ENCODE data around the gene WDR11.

Gene WDR11

DNA sequence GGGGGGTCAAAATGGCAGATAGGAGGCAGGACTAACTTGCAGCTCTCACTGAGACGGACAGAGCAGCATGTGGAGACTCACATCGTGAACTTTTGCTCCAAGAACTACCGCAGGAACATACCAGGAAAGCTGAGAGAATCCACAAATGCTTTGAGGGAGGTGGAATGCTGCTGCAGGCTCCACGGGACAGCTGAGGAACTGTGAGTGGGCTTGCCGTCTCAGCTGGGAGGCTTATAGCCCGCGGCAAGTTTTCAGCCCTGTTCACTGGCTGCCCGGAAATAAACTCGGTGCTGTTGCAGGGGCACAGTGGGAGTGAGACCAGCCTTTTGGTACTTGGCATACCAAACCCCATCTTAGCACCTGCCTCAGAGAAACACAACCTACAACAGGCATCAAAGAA lies 19.1 kb upstream of the WDR11 start:
- Histone ChIP-seq H3K9ac (ENCODE audit: insufficient read length, low read depth) (no peak overlapping the region), H3K27me3 (ENCODE audit: insufficient read depth, insufficient read length) (no peaks in the 10 kb centered on the region), H3K4me3 (ENCODE audit: insufficient read length, low read depth) (no peak overlapping the region), H3K36me3 (ENCODE audit: insufficient read depth, insufficient read length, low read length) (no peaks in the 10 kb centered on the region), H3K9me3 (ENCODE audit: insufficient read depth, low read length) (no peaks in the 10 kb centered on the region), H3K4me1 (ENCODE audit: insufficient read depth, insufficient read length) (no peaks in the 10 kb centered on the region)
- no peak for DNase-seq (ENCODE audit: low read depth, low spot score)
- no peak for TF ChIP-seq YY1 (IDR thresholded peaks at IDR 0.05; ENCODE audit: insufficient read depth, insufficient read length)
- no peak for TF ChIP-seq SUZ12 (IDR thresholded peaks at IDR 0.05; ENCODE audit: extremely low read depth, insufficient read depth, insufficient read length)
- no peak for TF ChIP-seq ZNF274 (IDR thresholded peaks at IDR 0.05; ENCODE audit: low read depth, low read length)

DNA sequence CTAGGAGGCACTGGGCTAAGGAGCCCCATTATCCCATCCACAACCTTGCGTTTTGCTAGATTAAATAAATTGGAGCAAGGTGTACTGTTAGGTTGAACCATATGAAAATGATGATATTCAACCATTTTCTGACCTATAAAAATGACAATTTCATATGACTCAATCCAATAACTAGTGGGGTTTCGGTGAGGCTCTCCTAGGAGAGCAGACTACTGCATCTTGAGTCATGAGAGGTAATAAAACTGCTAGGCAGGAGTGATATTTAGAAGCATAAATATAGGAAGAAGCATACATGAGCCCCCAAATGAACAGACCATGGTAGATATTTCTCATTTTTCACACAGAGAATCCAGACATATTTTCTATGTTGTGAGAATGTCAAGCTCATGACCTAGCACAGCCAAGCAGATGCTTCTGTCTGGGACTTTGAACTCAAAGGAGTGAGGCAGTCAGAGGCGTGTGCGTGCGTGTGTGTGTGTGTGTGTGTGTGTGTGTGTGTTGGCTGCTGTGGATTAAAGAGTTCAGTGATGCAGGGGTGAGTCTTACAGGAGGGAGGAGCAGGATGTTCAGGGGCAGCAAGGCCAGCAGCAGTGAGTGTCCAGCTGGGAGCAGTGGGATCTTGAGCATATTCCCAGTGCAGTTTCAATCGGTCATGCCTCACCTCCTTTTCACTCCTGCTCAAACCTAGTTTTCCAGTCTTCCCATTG lies 17.8 kb upstream of the WDR11 start:
- Histone ChIP-seq H3K4me1 (ENCODE audit: insufficient read depth, insufficient read length) (no peaks in the 10 kb centered on the region), H3K36me3 (ENCODE audit: insufficient read depth, insufficient read length, low read length) (no peaks in the 10 kb centered on the region), H3K9ac (ENCODE audit: insufficient read length, low read depth) (no peak overlapping the region), H3K4me3 (ENCODE audit: insufficient read length, low read depth) (no peak overlapping the region), H3K27me3 (ENCODE audit: insufficient read depth, insufficient read length) (no peaks in the 10 kb centered on the region), H3K9me3 (ENCODE audit: insufficient read depth, low read length) (no peaks in the 10 kb centered on the region)
- TF ChIP-seq YY1 (IDR thresholded peaks at IDR 0.05; ENCODE audit: insufficient read depth, insufficient read length) (no peak), ZNF274 (IDR thresholded peaks at IDR 0.05; ENCODE audit: low read depth, low read length) (no peak), SUZ12 (IDR thresholded peaks at IDR 0.05; ENCODE audit: extremely low read depth, insufficient read depth, insufficient read length) (no peak)
- DNase-seq (ENCODE audit: low read depth, low spot score) = no peak

DNA sequence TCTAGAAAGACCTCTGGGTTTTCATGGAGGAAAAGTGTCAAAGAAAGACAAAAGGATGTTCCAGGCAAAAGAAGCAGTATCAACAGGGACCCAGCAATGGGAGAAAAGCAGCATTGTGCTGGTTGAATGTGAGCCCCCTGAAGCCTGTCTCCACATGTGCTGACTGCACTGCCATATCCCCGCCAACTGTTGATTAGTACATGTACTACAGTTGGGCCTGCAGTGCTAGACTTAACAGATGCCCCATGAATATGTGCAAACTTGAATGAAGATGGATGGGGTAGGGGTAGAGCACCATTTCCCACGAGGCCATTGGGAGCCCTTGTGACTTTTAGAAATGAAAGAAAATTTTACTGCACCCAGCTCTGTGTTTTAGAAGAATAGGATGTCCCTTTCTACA lies 15.6 kb upstream of the WDR11 start:
- Histone ChIP-seq H3K9ac (ENCODE audit: insufficient read length, low read depth) (no peak overlapping the region), H3K4me3 (ENCODE audit: insufficient read length, low read depth) (no peak overlapping the region), H3K36me3 (ENCODE audit: insufficient read depth, insufficient read length, low read length) (no peaks in the 10 kb centered on the region), H3K4me1 (ENCODE audit: insufficient read depth, insufficient read length) (no peaks in the 10 kb centered on the region), H3K27me3 (ENCODE audit: insufficient read depth, insufficient read length) (no peaks in the 10 kb centered on the region), H3K9me3 (ENCODE audit: insufficient read depth, low read length) (no peaks in the 10 kb centered on the region)
- DNase-seq (ENCODE audit: low read depth, low spot score) = no peak
- no peak for TF ChIP-seq ZNF274 (IDR thresholded peaks at IDR 0.05; ENCODE audit: low read depth, low read length)
- no peak for TF ChIP-seq YY1 (IDR thresholded peaks at IDR 0.05; ENCODE audit: insufficient read depth, insufficient read length)
- TF ChIP-seq SUZ12 (IDR thresholded peaks at IDR 0.05; ENCODE audit: extremely low read depth, insufficient read depth, insufficient read length) = no peak

DNA sequence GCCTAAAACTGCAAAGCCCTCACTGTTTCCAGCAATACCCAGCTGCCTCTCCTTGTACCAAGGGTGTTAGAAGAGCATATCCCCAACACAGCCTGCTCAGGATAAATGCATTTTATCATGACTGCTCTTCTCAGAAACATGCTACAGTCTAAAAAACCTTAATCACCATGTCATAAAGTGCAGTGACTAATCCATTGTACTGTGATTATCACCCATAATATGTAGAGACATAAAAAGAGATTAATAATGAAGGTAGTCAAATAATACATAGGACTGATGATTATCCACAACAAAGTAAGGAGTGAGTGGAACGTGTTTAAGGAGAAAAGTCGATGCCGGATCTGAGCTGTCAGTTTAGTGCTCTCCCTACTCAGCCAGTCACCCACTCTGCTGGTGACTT lies 12.2 kb upstream of the WDR11 start:
- H3K36me3 ChIP-seq (ENCODE audit: insufficient read depth, insufficient read length, low read length) = no peaks in the 10 kb centered on the region
- H3K9ac ChIP-seq (ENCODE audit: insufficient read length, low read depth) = no peak overlapping the region
- TF ChIP-seq SUZ12 (IDR thresholded peaks at IDR 0.05; ENCODE audit: extremely low read depth, insufficient read depth, insufficient read length) (no peak), ZNF274 (IDR thresholded peaks at IDR 0.05; ENCODE audit: low read depth, low read length) (no peak)
- no peak overlapping the region for H3K4me3 ChIP-seq (ENCODE audit: insufficient read length, low read depth)
- H3K9me3 ChIP-seq (ENCODE audit: insufficient read depth, low read length) = no peaks in the 10 kb centered on the region
- H3K27me3 ChIP-seq (ENCODE audit: insufficient read depth, insufficient read length) = no peaks in the 10 kb centered on the region
- no peaks in the 10 kb centered on the region for H3K4me1 ChIP-seq (ENCODE audit: insufficient read depth, insufficient read length)
- no peak for DNase-seq (ENCODE audit: low read depth, low spot score)

DNA sequence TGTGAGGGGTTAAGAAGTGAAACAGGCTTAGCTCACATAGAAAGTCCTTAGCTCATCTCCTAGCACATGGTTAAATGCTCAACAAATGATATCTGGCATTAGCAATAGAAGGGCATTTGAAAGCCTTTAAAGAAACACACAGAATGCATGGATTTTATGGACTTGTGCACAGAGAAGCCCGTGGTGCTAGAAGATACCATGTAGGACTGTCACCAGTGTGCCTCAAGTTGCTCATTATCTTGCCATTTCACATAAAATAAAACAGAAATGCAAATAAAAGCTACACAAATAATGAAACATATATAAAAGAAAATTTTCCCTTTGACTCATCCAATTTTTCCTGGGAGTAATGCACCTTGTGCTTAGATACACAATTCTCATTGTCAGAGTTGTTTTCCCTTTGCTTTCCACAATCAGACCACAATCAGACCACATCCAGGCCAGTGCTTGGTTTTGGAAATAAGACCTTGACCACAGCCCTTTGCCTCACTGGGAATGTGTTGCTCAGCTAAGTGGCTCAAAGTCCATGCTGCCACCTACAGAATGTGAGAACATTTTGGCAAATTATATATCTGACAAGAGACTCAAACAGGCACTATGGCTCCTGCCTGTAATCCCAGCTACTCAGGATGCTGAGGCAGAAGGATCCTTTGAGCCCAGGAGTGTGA lies 9.5 kb upstream of the WDR11 start:
- Histone ChIP-seq H3K36me3 (ENCODE audit: insufficient read depth, insufficient read length, low read length) (no peaks in the 10 kb centered on the region), H3K9ac (ENCODE audit: insufficient read length, low read depth) (no peak overlapping the region), H3K9me3 (ENCODE audit: insufficient read depth, low read length) (no peaks in the 10 kb centered on the region), H3K4me3 (ENCODE audit: insufficient read length, low read depth) (no peak overlapping the region), H3K27me3 (ENCODE audit: insufficient read depth, insufficient read length) (no peaks in the 10 kb centered on the region), H3K4me1 (ENCODE audit: insufficient read depth, insufficient read length) (no peaks in the 10 kb centered on the region)
- no peak for TF ChIP-seq YY1 (IDR thresholded peaks at IDR 0.05; ENCODE audit: insufficient read depth, insufficient read length)
- no peak for TF ChIP-seq SUZ12 (IDR thresholded peaks at IDR 0.05; ENCODE audit: extremely low read depth, insufficient read depth, insufficient read length)
- no peak for TF ChIP-seq ZNF274 (IDR thresholded peaks at IDR 0.05; ENCODE audit: low read depth, low read length)
- no peak for DNase-seq (ENCODE audit: low read depth, low spot score)

DNA sequence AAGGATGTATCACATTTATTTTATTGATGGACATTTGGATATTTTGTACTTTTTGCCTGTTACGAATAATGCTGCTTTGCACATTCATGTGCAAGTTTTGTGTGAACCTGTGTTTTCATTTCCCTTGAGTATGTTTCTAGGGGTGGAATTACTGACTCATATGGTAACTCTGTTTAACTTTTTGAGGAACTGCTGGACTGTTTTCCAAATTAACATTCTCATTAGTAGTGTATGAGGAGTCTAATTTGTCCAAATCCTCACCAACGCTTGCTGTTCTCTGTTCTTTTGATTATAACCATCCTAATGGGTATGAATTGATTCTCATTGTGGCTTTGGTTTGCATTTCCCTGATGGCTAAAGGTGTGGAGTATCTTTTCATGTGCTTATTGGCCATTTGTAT lies 3.2 kb downstream of the WDR11 start:
- Histone ChIP-seq H3K36me3 (ENCODE audit: insufficient read depth, insufficient read length, low read length) (peaks cover 24% of the 10 kb centered on the region), H3K9me3 (ENCODE audit: insufficient read depth, low read length) (no peaks in the 10 kb centered on the region), H3K27me3 (ENCODE audit: insufficient read depth, insufficient read length) (no peaks in the 10 kb centered on the region), H3K4me1 (ENCODE audit: insufficient read depth, insufficient read length) (no peaks in the 10 kb centered on the region), H3K9ac (ENCODE audit: insufficient read length, low read depth) (no peak overlapping the region), H3K4me3 (ENCODE audit: insufficient read length, low read depth) (no peak overlapping the region)
- TF ChIP-seq SUZ12 (IDR thresholded peaks at IDR 0.05; ENCODE audit: extremely low read depth, insufficient read depth, insufficient read length) (no peak), YY1 (IDR thresholded peaks at IDR 0.05; ENCODE audit: insufficient read depth, insufficient read length) (no peak), ZNF274 (IDR thresholded peaks at IDR 0.05; ENCODE audit: low read depth, low read length) (no peak)
- DNase-seq (ENCODE audit: low read depth, low spot score) = no peak

DNA sequence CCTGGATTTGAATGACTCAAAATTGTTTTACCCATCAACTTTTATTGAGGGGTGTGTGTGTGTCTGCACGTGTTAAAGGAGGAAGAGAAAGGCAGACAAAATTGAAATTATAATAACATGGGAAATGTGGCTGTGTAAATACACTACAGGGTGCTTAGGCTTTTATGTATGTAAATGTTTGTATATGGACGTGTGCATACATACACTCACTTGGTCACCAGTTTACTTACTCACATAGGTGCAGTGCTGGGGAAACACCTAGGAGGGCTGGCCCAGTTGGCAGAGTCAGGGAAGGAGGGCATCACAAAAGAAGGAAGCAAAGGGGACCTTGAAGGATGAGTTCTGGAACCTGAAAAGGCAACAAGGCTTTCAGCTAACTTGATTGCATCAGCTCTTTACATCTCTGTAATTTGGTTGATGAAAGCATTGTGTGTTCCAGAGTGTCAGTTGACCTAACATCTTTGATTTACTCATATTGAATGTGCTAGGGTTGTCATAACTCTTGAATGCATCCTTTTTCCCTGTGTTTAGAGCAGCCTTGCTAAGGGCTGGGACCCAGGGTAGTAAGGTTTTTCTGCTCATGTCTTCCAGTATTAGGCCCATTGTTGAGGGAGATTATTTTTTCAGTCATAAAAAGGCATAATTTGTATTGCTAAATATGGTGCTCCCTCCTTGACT lies 10.2 kb downstream of the WDR11 start:
- no peaks in the 10 kb centered on the region for H3K4me1 ChIP-seq (ENCODE audit: insufficient read depth, insufficient read length)
- DNase-seq (ENCODE audit: low read depth, low spot score) = no peak
- TF ChIP-seq SUZ12 (IDR thresholded peaks at IDR 0.05; ENCODE audit: extremely low read depth, insufficient read depth, insufficient read length) (no peak), YY1 (IDR thresholded peaks at IDR 0.05; ENCODE audit: insufficient read depth, insufficient read length) (no peak), ZNF274 (IDR thresholded peaks at IDR 0.05; ENCODE audit: low read depth, low read length) (no peak)
- H3K4me3 ChIP-seq (ENCODE audit: insufficient read length, low read depth) = no peak overlapping the region
- H3K9ac ChIP-seq (ENCODE audit: insufficient read length, low read depth) = no peak overlapping the region
- no peaks in the 10 kb centered on the region for H3K27me3 ChIP-seq (ENCODE audit: insufficient read depth, insufficient read length)
- H3K36me3 ChIP-seq (ENCODE audit: insufficient read depth, insufficient read length, low read length) = peaks cover 49% of the 10 kb centered on the region
- no peaks in the 10 kb centered on the region for H3K9me3 ChIP-seq (ENCODE audit: insufficient read depth, low read length)

All from NT2/D1 (cell line).